ENCODE measurements around the gene CLEC16A. TPM values are rescaled to one million over a fixed set of nuclear protein-coding genes. Genes with fewer than 3 reads are reported as not detected.
A peak's percentile ranks its signal among the peaks of the same experiment; 100 is the strongest.

CLEC16A gene
- total RNA-seq, 1 donor from 2014 or later = 35.9 TPM

DNA sequence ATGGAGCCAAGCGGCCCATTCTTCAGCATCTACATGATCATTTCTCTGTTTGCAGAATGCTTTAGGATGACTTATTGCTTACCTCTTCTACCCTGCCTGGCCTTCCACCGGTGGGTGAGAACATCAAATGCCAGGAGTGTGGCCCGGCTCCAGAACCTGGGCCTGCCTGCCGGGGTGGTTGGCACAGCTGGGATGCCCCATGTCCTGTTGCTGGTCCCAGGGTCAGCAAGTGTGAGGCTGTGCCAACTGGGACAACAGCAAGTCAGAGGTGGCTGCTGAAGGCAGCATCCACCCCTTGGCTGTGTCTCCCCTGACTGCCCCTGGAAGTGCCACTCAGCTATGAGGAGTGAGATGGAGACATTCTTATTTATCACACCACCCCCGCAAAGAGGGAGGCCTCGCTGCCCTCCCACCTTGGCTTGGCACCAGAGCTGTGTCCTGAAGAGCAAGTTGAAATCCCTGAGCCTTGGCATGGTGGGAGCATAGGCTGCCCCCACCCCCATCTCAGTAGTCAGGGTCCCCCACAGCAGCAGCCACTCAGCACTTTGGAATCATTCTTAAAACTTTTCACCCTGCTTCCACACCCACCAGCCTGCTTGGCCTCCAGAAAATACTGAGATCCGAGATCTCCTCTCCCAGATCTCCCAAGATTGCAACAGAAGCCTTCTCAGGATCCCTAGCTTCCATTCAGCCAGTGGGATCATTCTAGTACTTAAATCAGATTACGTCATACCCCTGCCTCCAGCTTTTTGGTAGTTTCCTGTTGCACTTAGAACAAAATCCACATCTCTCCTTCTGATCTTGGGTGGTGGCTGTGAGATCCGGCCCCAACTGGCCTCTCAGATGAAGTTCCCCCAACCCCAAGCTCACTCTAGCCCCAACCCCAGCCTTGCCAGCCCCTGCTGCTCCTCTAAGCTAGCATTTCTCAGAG, 184.1 kb downstream of the CLEC16A start:
- intact Hi-C loops (cut with micrococcal nuclease) = no loop called here
- Mint-ChIP-seq H3K9me3 (no peaks in the 10 kb centered on the region), H3K36me3 (ENCODE audit: low read depth) (peaks cover 50% of the 10 kb centered on the region), H3K4me3 (peak overlapping the region; percentile 72), H3K27me3 (no peaks in the 10 kb centered on the region), H3K27ac (peak overlapping the region; percentile 89), H3K4me1 (peaks cover 61% of the 10 kb centered on the region)
- DNase-seq = peak; percentile 77

DNA sequence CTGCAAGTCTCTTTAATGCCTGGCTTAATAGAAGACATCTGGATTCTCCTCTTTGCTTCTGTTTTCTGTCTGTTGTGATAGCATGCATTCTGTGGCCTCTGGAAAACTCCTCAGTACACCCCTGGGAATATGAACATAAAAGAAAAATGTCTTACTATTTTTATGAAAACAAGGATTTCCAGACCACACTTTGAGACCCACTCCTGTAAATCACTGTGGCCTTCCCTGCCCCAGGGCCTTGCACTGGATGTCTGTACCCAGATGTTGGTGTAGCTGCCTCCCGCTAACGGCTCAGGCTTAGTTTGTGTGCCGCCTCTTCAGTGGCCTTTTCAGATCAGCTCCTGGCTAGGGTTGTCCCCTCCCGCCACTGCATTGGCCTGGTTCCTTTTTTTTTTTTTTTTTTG, 185.0 kb downstream of the CLEC16A start:
- intact Hi-C loops (cut with micrococcal nuclease) = no loop called here

DNA sequence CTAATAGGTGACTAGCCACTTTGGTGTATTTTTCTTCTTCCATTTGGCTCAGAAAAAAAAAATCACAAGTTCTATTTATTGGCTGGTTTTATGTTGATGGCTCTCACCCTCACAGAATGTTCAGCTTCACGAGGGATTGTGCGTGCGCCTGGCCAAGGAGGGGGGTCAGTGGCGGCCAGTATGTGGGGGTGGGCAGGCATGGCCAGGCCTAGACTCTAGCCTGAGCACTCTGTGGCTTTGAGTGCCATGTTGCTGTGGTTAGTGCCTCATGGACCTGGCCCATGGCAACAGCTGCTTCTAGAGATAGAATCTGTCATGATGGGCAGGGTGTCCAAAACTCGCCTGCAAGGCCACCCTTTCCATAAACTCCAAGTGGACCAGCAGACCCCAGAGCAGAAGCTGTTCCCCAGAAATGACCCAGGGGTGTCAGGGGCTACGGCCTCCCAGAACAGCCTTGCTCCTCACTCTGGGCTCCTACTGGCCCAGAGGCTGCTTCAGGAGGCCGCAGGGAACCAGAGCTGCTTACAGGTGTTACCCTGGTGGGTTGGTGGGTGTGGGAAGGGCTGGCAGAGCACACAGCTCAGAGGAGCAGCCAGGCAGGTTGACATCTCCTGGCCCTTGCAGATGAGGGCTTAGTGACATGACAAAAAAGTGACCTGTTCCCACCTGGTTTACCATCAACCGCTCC, 186.8 kb downstream of the CLEC16A start:
- H3K4me1 Mint-ChIP-seq = peaks cover 64% of the 10 kb centered on the region
- H3K4me3 Mint-ChIP-seq = no peak overlapping the region
- no peak for DNase-seq
- H3K27me3 Mint-ChIP-seq = no peaks in the 10 kb centered on the region
- peaks cover 44% of the 10 kb centered on the region for H3K36me3 Mint-ChIP-seq (ENCODE audit: low read depth)
- peak overlapping the region; percentile 45 for H3K27ac Mint-ChIP-seq
- H3K9me3 Mint-ChIP-seq = no peaks in the 10 kb centered on the region
- intact Hi-C loops (cut with micrococcal nuclease) = no loop called here

More for the DNA sequence above, 185.0 kb downstream of the CLEC16A start:
- no peaks in the 10 kb centered on the region for H3K9me3 Mint-ChIP-seq
- peaks cover 61% of the 10 kb centered on the region for H3K4me1 Mint-ChIP-seq
- no peaks in the 10 kb centered on the region for H3K27me3 Mint-ChIP-seq
- H3K36me3 Mint-ChIP-seq (ENCODE audit: low read depth) = peaks cover 43% of the 10 kb centered on the region
- peak overlapping the region; percentile 45 for H3K27ac Mint-ChIP-seq
- DNase-seq = no peak
- H3K4me3 Mint-ChIP-seq = no peak overlapping the region

- no peaks in the 10 kb centered on the region for H3K9me3 Mint-ChIP-seq
- H3K27me3 Mint-ChIP-seq = no peaks in the 10 kb centered on the region
- H3K4me1 Mint-ChIP-seq = peaks cover 60% of the 10 kb centered on the region
- peaks cover 40% of the 10 kb centered on the region for H3K36me3 Mint-ChIP-seq (ENCODE audit: low read depth)
- peak overlapping the region; percentile 8 for H3K4me3 Mint-ChIP-seq
- intact Hi-C loops (cut with micrococcal nuclease) = no loop called here
- H3K27ac Mint-ChIP-seq = peak overlapping the region; percentile 81
- no peak for DNase-seq
Observed at GRCh38 chr16:11131706-11132105, 187.3 kb downstream of the CLEC16A start.

DNA sequence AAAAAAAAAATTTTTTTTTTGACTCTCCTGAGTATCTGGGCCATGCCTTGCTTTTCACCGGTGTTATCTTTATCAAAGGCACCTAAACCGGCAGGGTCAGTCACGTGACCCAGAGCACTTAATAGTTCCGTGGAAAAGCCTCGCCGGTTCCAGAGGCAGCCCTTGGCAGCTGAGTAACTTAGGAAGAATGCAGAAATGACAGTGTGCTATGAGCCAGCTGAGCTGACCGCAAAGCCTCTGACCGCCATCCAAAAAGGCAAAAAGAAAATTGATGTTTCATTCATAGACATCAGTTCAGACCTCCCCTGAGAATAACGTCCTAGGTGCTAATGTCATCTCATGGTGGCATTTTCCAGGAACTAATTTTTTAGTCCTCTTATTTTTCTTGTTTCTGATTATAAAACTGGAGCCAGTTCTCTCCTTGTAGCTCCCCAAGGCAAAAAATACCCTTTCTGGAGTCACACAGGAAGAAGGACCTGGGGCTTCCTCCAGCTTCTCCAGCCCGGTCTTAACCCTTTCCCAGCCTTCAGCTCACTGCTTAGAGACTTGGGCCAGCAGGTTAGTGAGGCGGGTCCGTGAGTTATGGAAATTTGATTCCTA, 189.1 kb downstream of the CLEC16A start:
- Mint-ChIP-seq H3K9me3 (no peaks in the 10 kb centered on the region), H3K4me3 (no peak overlapping the region), H3K27me3 (no peaks in the 10 kb centered on the region), H3K4me1 (peaks cover 58% of the 10 kb centered on the region), H3K27ac (peak overlapping the region; percentile 8), H3K36me3 (ENCODE audit: low read depth) (peaks cover 42% of the 10 kb centered on the region)
- intact Hi-C loops (cut with micrococcal nuclease) = no loop called here
- DNase-seq = peak; percentile 67

DNA sequence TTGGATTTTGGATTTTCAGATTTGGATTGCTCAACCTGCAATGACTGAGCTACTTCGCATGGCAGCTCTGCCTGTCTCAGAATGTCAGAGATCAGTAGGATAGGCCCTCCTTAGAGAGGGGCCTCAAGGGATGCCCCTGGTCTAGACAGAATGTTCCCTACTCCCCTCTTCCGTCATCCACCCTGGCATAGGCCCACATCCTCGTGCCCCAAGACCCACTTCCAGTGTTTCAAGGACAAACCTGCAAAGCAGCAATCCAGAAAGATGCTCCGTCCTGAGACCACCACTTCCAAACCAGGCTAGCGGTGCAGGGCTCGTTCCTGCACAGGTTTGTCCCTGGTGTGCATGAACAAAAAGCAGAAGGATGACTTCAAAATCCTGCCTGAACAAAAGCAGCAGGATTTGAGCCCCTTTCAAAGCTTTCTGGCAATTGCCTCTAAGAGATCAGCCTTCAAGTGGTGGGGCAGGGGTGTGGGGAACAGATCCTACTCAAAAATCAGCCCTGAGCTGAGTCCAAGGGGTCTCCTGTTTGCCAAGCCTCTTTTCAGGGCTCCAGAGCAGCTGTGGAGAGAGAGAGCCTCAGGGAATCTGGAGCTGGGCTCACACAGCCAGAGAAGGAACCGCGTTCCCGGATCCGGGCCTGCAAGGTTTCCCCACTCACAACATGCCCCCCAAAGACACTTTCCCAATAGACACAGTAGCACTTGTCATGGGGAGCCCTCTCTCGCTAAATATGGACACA, 190.5 kb downstream of the CLEC16A start:
- Mint-ChIP-seq H3K27me3 (no peaks in the 10 kb centered on the region), H3K9me3 (no peaks in the 10 kb centered on the region), H3K4me3 (no peak overlapping the region), H3K4me1 (peaks cover 60% of the 10 kb centered on the region), H3K27ac (no peak overlapping the region), H3K36me3 (ENCODE audit: low read depth) (peaks cover 38% of the 10 kb centered on the region)
- no peak for DNase-seq
- intact Hi-C loops (cut with micrococcal nuclease) = no loop called here

DNA sequence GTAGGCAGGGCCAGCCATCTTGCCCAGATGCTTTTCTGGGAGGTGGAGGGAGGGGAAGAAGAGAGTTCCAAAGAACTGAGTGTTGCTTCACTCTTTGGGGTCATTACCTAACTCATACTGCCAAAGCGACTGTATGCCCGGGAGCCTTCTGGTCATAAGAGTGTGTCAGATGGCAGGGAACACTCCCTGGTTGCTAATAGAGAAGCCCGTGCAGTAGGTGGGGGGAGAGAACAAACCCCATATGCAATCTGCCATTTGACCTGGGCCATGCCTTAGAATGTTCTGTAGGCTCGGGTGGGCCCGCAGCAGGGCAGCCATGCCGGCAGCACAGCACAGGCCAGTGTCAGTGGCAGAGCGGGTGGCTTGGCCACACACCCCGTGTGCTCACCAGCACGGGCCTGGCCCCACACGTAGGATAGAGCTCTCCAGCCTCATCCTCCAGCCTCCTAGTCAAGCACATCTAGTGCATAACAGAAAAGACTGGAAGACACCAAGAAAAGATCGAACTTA, 191.2 kb downstream of the CLEC16A start:
- no peak for DNase-seq
- Mint-ChIP-seq H3K36me3 (ENCODE audit: low read depth) (peaks cover 37% of the 10 kb centered on the region), H3K27ac (no peak overlapping the region), H3K4me3 (no peak overlapping the region), H3K27me3 (no peaks in the 10 kb centered on the region), H3K9me3 (no peaks in the 10 kb centered on the region), H3K4me1 (peaks cover 61% of the 10 kb centered on the region)
- intact Hi-C loops (cut with micrococcal nuclease) = no loop called here

- Mint-ChIP-seq H3K27ac (no peak overlapping the region), H3K36me3 (ENCODE audit: low read depth) (peaks cover 31% of the 10 kb centered on the region), H3K4me3 (no peak overlapping the region), H3K4me1 (peaks cover 59% of the 10 kb centered on the region), H3K9me3 (no peaks in the 10 kb centered on the region), H3K27me3 (no peaks in the 10 kb centered on the region)
- intact Hi-C loops (cut with micrococcal nuclease) = no loop called here
- no peak for DNase-seq
Observed at GRCh38 chr16:11136600-11136999, 192.2 kb downstream of the CLEC16A start.

DNA sequence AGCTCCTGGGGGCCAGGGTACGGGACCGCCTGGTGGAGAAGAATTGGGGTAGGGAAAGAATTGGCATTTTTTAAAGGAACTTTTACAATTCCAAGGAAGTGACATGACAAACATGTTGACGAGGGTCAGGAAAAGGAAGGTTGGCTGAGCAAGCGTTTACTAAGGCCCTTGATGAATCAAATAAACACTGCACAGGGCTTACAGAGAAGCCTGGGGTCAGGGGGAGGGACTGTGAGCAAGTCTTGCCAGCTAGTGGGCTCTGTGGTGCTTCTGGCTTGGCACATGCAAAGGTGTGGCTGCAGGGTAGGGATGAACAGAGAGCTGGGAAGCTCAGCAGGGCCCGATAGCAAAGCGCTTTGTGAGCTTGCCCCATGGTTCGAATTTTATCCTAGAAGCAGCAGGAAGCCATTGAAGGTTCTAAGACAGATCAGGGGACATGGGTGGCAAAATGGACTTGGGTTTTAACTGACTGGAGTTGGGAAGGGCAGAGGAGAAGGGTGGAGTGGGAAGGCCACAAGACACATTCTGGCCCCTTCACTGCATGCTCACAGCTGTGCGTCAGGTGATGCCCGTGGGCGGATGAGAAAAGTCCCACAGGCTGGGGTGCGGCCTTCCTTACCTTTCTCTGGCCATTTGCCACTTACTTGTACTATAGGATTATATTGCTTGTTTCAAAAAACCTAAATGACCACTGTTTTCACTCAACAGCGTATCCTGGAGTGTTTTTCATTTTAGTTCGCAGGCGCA, 193.8 kb downstream of the CLEC16A start:
- H3K27ac Mint-ChIP-seq = peak overlapping the region; percentile 78
- no peaks in the 10 kb centered on the region for H3K9me3 Mint-ChIP-seq
- intact Hi-C loops (cut with micrococcal nuclease) = no loop called here
- H3K36me3 Mint-ChIP-seq (ENCODE audit: low read depth) = peaks cover 24% of the 10 kb centered on the region
- no peak for DNase-seq
- peaks cover 54% of the 10 kb centered on the region for H3K4me1 Mint-ChIP-seq
- H3K27me3 Mint-ChIP-seq = no peaks in the 10 kb centered on the region
- H3K4me3 Mint-ChIP-seq = peak overlapping the region; percentile 50

- no peak for DNase-seq
- H3K4me3 Mint-ChIP-seq = peak overlapping the region; percentile 83
- H3K4me1 Mint-ChIP-seq = peaks cover 56% of the 10 kb centered on the region
- peaks cover 24% of the 10 kb centered on the region for H3K36me3 Mint-ChIP-seq (ENCODE audit: low read depth)
- H3K9me3 Mint-ChIP-seq = no peaks in the 10 kb centered on the region
- H3K27ac Mint-ChIP-seq = peak overlapping the region; percentile 78
- intact Hi-C loops (cut with micrococcal nuclease) = no loop called here
- H3K27me3 Mint-ChIP-seq = no peaks in the 10 kb centered on the region
Observed at GRCh38 chr16:11138769-11139325, 194.5 kb downstream of the CLEC16A start.

- intact Hi-C loops (cut with micrococcal nuclease) = loop anchor here (5.0 kb wide), 2 partner anchors 32 to 43 kb away; no protein-coding TSS in a partner anchor
- peak overlapping the region; percentile 83 for H3K4me3 Mint-ChIP-seq
- no peaks in the 10 kb centered on the region for H3K27me3 Mint-ChIP-seq
- peaks cover 56% of the 10 kb centered on the region for H3K4me1 Mint-ChIP-seq
- no peak for DNase-seq
- peak overlapping the region; percentile 93 for H3K27ac Mint-ChIP-seq
- no peaks in the 10 kb centered on the region for H3K9me3 Mint-ChIP-seq
- peaks cover 25% of the 10 kb centered on the region for H3K36me3 Mint-ChIP-seq (ENCODE audit: low read depth)
Observed at GRCh38 chr16:11139326-11140097, 195.1 kb downstream of the CLEC16A start.

DNA sequence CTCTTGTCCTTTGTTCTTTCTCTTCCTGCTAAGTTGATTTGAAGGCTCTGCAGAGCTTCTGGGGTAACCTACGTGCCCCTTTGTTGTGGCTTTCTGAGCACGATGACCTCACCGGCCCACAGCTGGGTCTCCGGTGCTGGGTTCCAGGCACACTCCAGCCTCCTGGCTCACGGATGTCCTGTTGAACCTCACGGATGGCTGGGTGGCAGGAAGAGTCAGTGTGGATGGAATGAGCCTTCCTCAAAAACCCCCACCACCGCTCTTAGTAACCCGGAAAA, 195.7 kb downstream of the CLEC16A start:
- peak; percentile 88 for DNase-seq
- Mint-ChIP-seq H3K36me3 (ENCODE audit: low read depth) (peaks cover 25% of the 10 kb centered on the region), H3K27me3 (no peaks in the 10 kb centered on the region), H3K4me1 (peaks cover 56% of the 10 kb centered on the region), H3K27ac (peak overlapping the region; percentile 93), H3K9me3 (no peaks in the 10 kb centered on the region), H3K4me3 (peak overlapping the region; percentile 83)
- intact Hi-C loops (cut with micrococcal nuclease) = loop anchor here (5.0 kb wide), 2 partner anchors 33 to 42 kb away; no protein-coding TSS in a partner anchor
